Esophagus squamous epithelium (tissue), 4 donors: ENCODE measurements around the gene GBF1.

ENCODE experiments used
- POLR2A ChIP-seq, 4 donors: fragments of 450-650 bp; IDR thresholded peaks; one replicate each; pipeline ENCODE4 v1.6.1; 2017; ENCODE audit warnings: antibody characterized with exemption in 4 of 4, mild to moderate bottlenecking in 4 of 4, moderate library complexity in 3 of 4
- TF ChIP-seq, protein P1 (sequence below), 6 experiments: fragments of 450-650 bp in 4 of 6; fragments of 200-600 bp in 2 of 6; sonication (generic) in 2 of 6; IDR thresholded peaks; one replicate each; pipeline ENCODE4 v1.5.1; 2016 to 2019; ENCODE audit warnings: antibody characterized with exemption in 6 of 6, mild to moderate bottlenecking in 4 of 6, moderate library complexity in 4 of 6

- TF ChIP-seq, protein P1, sequence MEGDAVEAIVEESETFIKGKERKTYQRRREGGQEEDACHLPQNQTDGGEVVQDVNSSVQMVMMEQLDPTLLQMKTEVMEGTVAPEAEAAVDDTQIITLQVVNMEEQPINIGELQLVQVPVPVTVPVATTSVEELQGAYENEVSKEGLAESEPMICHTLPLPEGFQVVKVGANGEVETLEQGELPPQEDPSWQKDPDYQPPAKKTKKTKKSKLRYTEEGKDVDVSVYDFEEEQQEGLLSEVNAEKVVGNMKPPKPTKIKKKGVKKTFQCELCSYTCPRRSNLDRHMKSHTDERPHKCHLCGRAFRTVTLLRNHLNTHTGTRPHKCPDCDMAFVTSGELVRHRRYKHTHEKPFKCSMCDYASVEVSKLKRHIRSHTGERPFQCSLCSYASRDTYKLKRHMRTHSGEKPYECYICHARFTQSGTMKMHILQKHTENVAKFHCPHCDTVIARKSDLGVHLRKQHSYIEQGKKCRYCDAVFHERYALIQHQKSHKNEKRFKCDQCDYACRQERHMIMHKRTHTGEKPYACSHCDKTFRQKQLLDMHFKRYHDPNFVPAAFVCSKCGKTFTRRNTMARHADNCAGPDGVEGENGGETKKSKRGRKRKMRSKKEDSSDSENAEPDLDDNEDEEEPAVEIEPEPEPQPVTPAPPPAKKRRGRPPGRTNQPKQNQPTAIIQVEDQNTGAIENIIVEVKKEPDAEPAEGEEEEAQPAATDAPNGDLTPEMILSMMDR (IDR thresholded peaks at IDR 0.05), result no peak
- TF ChIP-seq POLR2A (IDR thresholded peaks at IDR 0.05), result no peak
Observed at GRCh38 chr10:102431452-102432124, 186.3 kb downstream of the GBF1 start.
